GM12878 (cell line): ENCODE results near the gene ANKRD50.

Experiments used
- CEBPZ ChIP-seq: fragments of 150-350 bp; IDR thresholded peaks from 2 replicates; pipeline ENCODE4 v1.6.1; 2016; ENCODE audit warnings: low read depth, low read length
- CHD4 ChIP-seq: fragments of 200-600 bp; sonication (generic); IDR thresholded peaks from 2 replicates; pipeline ENCODE4 v1.6.1; 2016; ENCODE audit warnings: mild to moderate bottlenecking
- CTCF ChIP-seq, 3 experiments: IDR thresholded peaks in 2 of 3; conservative IDR thresholded peaks in 1 of 3; 2 replicates each; pipeline ENCODE4 v1.5.1; 2011; ENCODE audit warnings: low read depth in 3 of 3, low read length in 3 of 3, mild to moderate bottlenecking in 3 of 3, control low read depth in 2 of 3, moderate library complexity in 2 of 3, inconsistent platforms in 1 of 3, mixed read lengths in 1 of 3; ENCODE audit not compliant: control insufficient read depth in 2 of 3, insufficient read depth in 1 of 3; ENCODE audit errors: extremely low read depth in 1 of 3
- EGR1 ChIP-seq, 2 experiments: IDR thresholded peaks; 1 replicate in 1 of 2; 2 replicates in 1 of 2; pipeline ENCODE4 v1.6.1; 2011 to 2012; ENCODE audit warnings: low read depth in 2 of 2, low read length in 2 of 2, borderline replicate concordance in 1 of 2, mild to moderate bottlenecking in 1 of 2, moderate library complexity in 1 of 2
- EP300 ChIP-seq, 2 experiments: fragments of 150-350 bp in 1 of 2; IDR thresholded peaks; 2 replicates each; pipeline ENCODE4 v1.6.1; 2011 to 2012; ENCODE audit warnings: low read depth in 2 of 2, low read length in 2 of 2, borderline replicate concordance in 1 of 2, improper control_type of control experiment in 1 of 2, inconsistent platforms in 1 of 2; ENCODE audit not compliant: control insufficient read depth in 1 of 2
- FOXK2 ChIP-seq: fragments of 450-650 bp; IDR thresholded peaks from 2 replicates; pipeline ENCODE4 v1.6.1; 2017; ENCODE audit warnings: mild to moderate bottlenecking, moderate library complexity
- IRF3 ChIP-seq: fragments of 450-650 bp; IDR thresholded peaks from 2 replicates; pipeline ENCODE4 v1.6.1; 2014; ENCODE audit warnings: mild to moderate bottlenecking
- IRF5 ChIP-seq: fragments of 450-650 bp; IDR thresholded peaks from 2 replicates; pipeline ENCODE4 v1.6.1; 2017; ENCODE audit warnings: borderline replicate concordance
- NFYB ChIP-seq: IDR thresholded peaks from 2 replicates; pipeline ENCODE4 v1.6.1; 2011; ENCODE audit warnings: low read depth, mild to moderate bottlenecking, low read length, improper control_type of control experiment, moderate library complexity; ENCODE audit not compliant: insufficient read depth
- PBX3 ChIP-seq: IDR thresholded peaks from 2 replicates; pipeline ENCODE4 v1.6.1; 2011; ENCODE audit warnings: mild to moderate bottlenecking, low read depth, low read length, moderate library complexity; ENCODE audit not compliant: insufficient replicate concordance
- POLR2A ChIP-seq: IDR thresholded peaks from 2 replicates; pipeline ENCODE4 v1.6.1; 2011; ENCODE audit warnings: low read depth, mild to moderate bottlenecking, low read length
- ZBTB40 ChIP-seq: fragments of 450-650 bp; IDR thresholded peaks from 2 replicates; pipeline ENCODE4 v1.6.1; 2016; ENCODE audit warnings: mild to moderate bottlenecking, moderate library complexity, borderline replicate concordance
- ZNF24 ChIP-seq: fragments of 450-650 bp; IDR thresholded peaks from 2 replicates; pipeline ENCODE4 v1.6.1; 2017; ENCODE audit warnings: antibody characterized with exemption, mild to moderate bottlenecking
- TF ChIP-seq, protein P1 (sequence below): IDR thresholded peaks from 2 replicates; pipeline ENCODE4 v1.6.1; 2012; ENCODE audit warnings: low read depth, low read length, improper control_type of control experiment

- TF ChIP-seq FOXK2 = no peak
- no peak for TF ChIP-seq CTCF (IDR thresholded peaks at IDR 0.05 in 2 of 3, conservative IDR thresholded peaks at IDR 0.05 in 1 of 3; ENCODE audit: control insufficient read depth in 2 of 3, extremely low read depth in 1 of 3, insufficient read depth in 1 of 3, low read depth in 3 of 3, low read length in 3 of 3)
- no peak for TF ChIP-seq EGR1 (IDR thresholded peaks at IDR 0.05; ENCODE audit: borderline replicate concordance in 1 of 2, low read depth in 2 of 2, low read length in 2 of 2)
- TF ChIP-seq IRF5 = no peak
- TF ChIP-seq EP300 (IDR thresholded peaks at IDR 0.05; ENCODE audit: borderline replicate concordance in 1 of 2, control insufficient read depth in 1 of 2, low read depth in 2 of 2, low read length in 2 of 2) = no peak
- no peak for TF ChIP-seq NFYB
- TF ChIP-seq ZNF24 = no peak
- no peak for TF ChIP-seq CHD4
- TF ChIP-seq POLR2A = no peak
- TF ChIP-seq, protein P1, sequence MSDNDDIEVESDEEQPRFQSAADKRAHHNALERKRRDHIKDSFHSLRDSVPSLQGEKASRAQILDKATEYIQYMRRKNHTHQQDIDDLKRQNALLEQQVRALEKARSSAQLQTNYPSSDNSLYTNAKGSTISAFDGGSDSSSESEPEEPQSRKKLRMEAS = no peak
- TF ChIP-seq ZBTB40 = no peak
- TF ChIP-seq CEBPZ = no peak
- TF ChIP-seq IRF3 = no peak
- no peak for TF ChIP-seq PBX3
These were observed 20.7 kb downstream of the ANKRD50 start for GRCh38 chr4:124691801-124692200.
